ENCODE measurements around the gene SPRED3.

Gene SPRED3

DNA sequence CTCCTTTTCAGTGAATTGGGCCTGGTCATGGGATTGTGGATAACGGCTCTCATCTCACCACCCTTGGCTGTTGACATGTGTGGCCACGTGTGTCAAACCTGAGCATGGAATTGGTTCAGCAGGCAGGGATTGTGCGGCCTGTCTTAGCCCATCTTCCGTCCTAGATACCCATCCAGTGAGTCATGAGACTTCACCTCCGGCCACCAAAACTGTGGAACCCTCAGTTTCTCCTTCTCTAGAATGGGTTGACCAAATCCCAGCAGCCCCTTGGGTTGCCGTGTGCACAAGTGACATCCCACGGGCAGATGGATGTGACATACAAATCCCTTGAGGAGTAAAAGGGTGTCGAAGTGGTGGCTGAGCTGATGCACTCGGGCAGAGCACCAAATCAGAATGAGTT, 7.4 kb upstream of the SPRED3 start:
- Histone ChIP-seq H3K4me3 (no peak overlapping the region), H3K27me3 (no peaks in the 10 kb centered on the region), H3K36me3 (peaks cover 68 to 97% (median 68%) of the 10 kb centered on the region in 3 donors), H3K4me1 (peaks cover 0 to 16% (median 10%) of the 10 kb centered on the region in 4 donors), H3K9me3 (no peaks in the 10 kb centered on the region), H3K27ac (no peak overlapping the region)
- DNase-seq = no peak
- intact Hi-C loops (cut with DNase I; ENCODE audit: low total_unique reads) = no loop called here
- TF ChIP-seq, protein P1, sequence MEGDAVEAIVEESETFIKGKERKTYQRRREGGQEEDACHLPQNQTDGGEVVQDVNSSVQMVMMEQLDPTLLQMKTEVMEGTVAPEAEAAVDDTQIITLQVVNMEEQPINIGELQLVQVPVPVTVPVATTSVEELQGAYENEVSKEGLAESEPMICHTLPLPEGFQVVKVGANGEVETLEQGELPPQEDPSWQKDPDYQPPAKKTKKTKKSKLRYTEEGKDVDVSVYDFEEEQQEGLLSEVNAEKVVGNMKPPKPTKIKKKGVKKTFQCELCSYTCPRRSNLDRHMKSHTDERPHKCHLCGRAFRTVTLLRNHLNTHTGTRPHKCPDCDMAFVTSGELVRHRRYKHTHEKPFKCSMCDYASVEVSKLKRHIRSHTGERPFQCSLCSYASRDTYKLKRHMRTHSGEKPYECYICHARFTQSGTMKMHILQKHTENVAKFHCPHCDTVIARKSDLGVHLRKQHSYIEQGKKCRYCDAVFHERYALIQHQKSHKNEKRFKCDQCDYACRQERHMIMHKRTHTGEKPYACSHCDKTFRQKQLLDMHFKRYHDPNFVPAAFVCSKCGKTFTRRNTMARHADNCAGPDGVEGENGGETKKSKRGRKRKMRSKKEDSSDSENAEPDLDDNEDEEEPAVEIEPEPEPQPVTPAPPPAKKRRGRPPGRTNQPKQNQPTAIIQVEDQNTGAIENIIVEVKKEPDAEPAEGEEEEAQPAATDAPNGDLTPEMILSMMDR (IDR thresholded peaks at IDR 0.05) = no peak

DNA sequence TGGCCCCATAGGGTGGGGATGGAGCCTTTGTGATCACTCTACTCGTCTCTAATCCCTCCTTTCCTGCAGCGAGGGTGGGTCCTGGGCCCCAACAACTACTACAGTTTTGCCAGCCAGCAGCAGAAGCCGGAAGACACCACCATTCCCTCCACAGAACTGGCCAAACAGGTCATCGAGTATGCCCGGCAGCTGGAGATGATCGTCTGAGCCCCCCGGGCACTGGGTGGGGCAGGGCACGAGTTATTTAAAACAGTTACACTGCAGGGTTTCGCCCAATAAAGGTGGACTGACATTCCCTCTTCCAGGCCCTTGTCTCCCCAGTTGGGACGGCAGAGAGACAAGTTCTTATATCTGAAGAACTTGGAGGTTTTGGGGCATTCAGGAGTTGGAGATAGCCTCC, 5.3 kb upstream of the SPRED3 start:
- Histone ChIP-seq H3K9me3 (no peaks in the 10 kb centered on the region), H3K27me3 (no peaks in the 10 kb centered on the region), H3K36me3 (peaks cover 50 to 81% (median 63%) of the 10 kb centered on the region in 3 donors), H3K4me3 (no peak overlapping the region), H3K27ac (no peak overlapping the region), H3K4me1 (peaks cover 0 to 25% (median 17%) of the 10 kb centered on the region in 4 donors)
- TF ChIP-seq, protein P1 (IDR thresholded peaks at IDR 0.05) = no peak
- intact Hi-C loops (cut with DNase I; ENCODE audit: low total_unique reads) = no loop called here
- no peak for DNase-seq

DNA sequence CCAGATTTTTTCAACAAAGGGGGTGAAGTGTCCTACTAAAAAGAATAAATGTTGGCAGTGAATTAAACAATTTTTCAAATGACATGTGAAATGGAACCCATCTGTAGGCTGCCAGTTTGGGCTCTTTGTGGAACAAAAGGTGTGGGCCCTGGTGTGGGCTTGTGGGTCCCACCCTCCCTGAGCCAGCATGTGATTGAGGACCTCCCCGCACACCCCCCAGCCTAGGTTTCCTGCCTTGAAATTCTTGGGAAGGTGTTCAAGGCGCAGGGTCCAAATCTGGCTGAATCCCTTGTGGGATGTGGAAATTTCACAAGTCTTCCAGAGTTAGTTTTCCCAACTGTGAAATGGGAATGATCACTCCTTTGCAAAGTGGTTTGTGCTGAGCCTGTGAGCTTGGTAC, 4.8 kb upstream of the SPRED3 start:
- peaks cover 50 to 75% (median 57%) of the 10 kb centered on the region in 3 donors for H3K36me3 ChIP-seq
- TF ChIP-seq, protein P1 (IDR thresholded peaks at IDR 0.05) = no peak
- H3K4me1 ChIP-seq = peaks cover 0 to 31% (median 23%) of the 10 kb centered on the region in 4 donors
- intact Hi-C loops (cut with DNase I; ENCODE audit: low total_unique reads) = no loop called here
- H3K27me3 ChIP-seq = no peaks in the 10 kb centered on the region
- H3K4me3 ChIP-seq = no peak overlapping the region
- DNase-seq = no peak
- no peaks in the 10 kb centered on the region for H3K9me3 ChIP-seq
- H3K27ac ChIP-seq = no peak overlapping the region

DNA sequence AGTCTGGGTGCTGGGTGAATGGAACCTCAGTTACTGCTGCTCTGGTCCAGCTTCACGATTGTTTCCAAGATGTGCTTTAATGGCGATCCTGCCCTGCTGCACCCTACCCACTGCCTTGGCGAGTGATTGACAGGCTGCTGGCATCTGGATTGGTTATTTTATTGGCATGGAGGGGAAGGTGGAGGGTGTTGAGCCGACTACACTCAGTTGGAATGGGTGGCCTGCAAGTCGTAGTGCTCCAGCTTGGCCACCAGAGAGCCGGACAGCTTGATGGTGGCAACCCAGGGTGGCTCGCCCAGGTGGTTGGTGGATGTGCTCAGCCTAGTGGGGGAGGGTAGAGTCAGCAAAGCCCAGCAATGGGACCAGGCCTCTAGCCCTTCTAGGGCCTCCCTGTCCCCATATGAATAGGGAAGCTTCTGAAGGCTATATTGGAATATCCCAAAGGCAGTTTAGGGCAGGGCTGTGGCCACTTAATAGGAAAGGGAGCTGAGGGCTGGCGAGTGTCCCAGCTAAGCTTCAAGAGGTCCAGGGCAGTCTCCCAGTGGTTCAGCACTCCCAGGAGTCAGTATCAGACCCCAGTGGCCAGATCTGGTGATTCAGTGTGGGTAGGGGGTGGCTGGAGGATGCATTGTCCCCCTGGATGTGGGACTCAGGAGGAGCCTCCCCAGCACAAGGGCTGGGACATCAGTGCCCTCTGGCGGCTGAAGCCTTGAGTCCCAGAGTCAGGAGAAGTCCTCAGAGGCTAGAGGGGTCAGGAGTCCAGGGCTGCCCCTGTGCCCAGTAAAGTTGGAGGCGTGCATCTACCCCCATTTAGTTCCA, 4.1 kb upstream of the SPRED3 start:
- peaks cover 43 to 69% (median 50%) of the 10 kb centered on the region in 3 donors for H3K36me3 ChIP-seq
- no peak for DNase-seq
- H3K27me3 ChIP-seq = no peaks in the 10 kb centered on the region
- no peaks in the 10 kb centered on the region for H3K9me3 ChIP-seq
- TF ChIP-seq, protein P1 (IDR thresholded peaks at IDR 0.05) = no peak
- no peak overlapping the region for H3K4me3 ChIP-seq
- intact Hi-C loops (cut with DNase I; ENCODE audit: low total_unique reads) = loop anchor here (5.0 kb wide), 1 partner anchor 137 kb away; no protein-coding TSS in a partner anchor
- H3K27ac ChIP-seq = no peak overlapping the region
- H3K4me1 ChIP-seq = peaks cover 5 to 37% (median 29%) of the 10 kb centered on the region in 4 donors

DNA sequence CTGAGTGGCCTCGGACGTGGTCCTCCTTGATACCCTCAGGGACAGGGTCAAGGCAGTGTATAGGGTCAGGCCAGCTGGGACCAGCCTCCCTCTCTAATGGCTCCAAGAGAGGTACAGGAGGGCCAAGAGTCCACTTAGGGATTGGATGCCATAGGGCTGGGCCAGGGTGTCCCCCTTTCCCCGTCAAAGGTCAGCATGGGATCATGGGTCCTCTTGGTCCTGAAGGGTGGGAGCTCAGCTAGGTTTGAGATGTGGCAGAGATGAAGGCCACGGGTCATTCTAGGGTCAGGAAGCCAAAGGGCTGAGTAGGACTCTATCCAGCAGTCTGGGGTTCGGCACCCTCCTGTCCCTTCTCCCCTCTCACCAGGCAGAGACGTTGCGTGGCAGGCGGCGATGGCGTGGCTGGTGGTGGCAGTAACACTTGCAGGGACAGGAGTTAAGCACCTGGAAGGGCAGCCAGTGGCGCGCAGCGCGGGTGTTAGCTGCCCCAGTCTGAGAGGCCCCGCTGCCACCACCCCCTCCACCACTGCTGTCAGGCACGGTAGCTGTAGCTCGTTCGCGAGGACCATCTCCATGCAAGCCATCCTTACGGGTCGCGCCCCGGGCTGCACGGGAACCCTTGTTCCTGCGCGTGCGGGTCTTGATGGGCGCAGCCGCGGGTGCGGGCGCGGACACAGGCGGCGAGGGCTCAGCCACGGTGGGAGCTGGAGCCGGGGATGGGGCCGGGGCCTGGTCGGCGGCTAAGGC, 3.3 kb upstream of the SPRED3 start:
- no peak for DNase-seq
- H3K27me3 ChIP-seq = no peaks in the 10 kb centered on the region
- intact Hi-C loops (cut with DNase I; ENCODE audit: low total_unique reads) = loop anchor here (5.0 kb wide), 1 partner anchor 138 kb away; no protein-coding TSS in a partner anchor
- H3K4me3 ChIP-seq = no peak overlapping the region
- H3K4me1 ChIP-seq = peaks cover 5 to 45% (median 33%) of the 10 kb centered on the region in 4 donors
- H3K27ac ChIP-seq = no peak overlapping the region
- H3K36me3 ChIP-seq = peaks cover 38 to 61% (median 42%) of the 10 kb centered on the region in 3 donors
- TF ChIP-seq, protein P1 (IDR thresholded peaks at IDR 0.05) = no peak
- no peaks in the 10 kb centered on the region for H3K9me3 ChIP-seq
